Suprapubic skin (tissue), 4 donors: ENCODE data around the gene PGA5. TPM values are rescaled to one million over a fixed set of nuclear protein-coding genes. Genes with fewer than 3 reads are reported as not detected.
"Not testable (repeated sequence)": the region's sequence is repeated elsewhere in the genome, so short reads cannot be mapped to it uniquely, and the experiment has no call there.

Source experiments
- DNase-seq, 2 donors: peaks; one replicate each; pipeline ENCODE4 v3.0.0-alpha.2; 2019; ENCODE audit warnings: low spot score in 2 of 2
- H3K27ac ChIP-seq: fragments of 200-600 bp; sonication (generic); one replicate; pipeline ENCODE4 v1.5.1; 2019
- H3K27me3 ChIP-seq: fragments of 200-600 bp; sonication (generic); one replicate; pipeline ENCODE4 v1.5.1; 2019
- H3K36me3 ChIP-seq: fragments of 200-600 bp; sonication (generic); one replicate; pipeline ENCODE4 v1.5.1; 2019
- H3K4me1 ChIP-seq: fragments of 200-600 bp; sonication (generic); one replicate; pipeline ENCODE4 v1.5.1; 2019
- H3K4me3 ChIP-seq: fragments of 200-600 bp; sonication (generic); one replicate; pipeline ENCODE4 v1.5.1; 2019; ENCODE audit warnings: mild to moderate bottlenecking
- H3K9me3 ChIP-seq: fragments of 200-600 bp; sonication (generic); one replicate; pipeline ENCODE4 v1.5.1; 2019
- CTCF ChIP-seq, 2 donors: fragments of 200-600 bp in 1 of 2; fragments of 450-650 bp in 1 of 2; sonication (generic) in 1 of 2; IDR thresholded peaks; one replicate each; pipeline ENCODE4 v1.5.1; 2016 to 2019; ENCODE audit warnings: antibody characterized with exemption in 2 of 2, mild to moderate bottlenecking in 1 of 2, moderate library complexity in 1 of 2
- EP300 ChIP-seq: sonication (generic); formaldehyde crosslinking; IDR thresholded peaks from one replicate; pipeline ENCODE4 v1.6.1; 2017; ENCODE audit warnings: antibody characterized with exemption
- POLR2A ChIP-seq, 2 donors: fragments of 450-650 bp; IDR thresholded peaks; one replicate each; pipeline ENCODE4 v1.6.1; 2017; ENCODE audit warnings: antibody characterized with exemption in 2 of 2, mild to moderate bottlenecking in 2 of 2, moderate library complexity in 2 of 2
- POLR2AphosphoS5 ChIP-seq, 3 donors: sonication (generic); formaldehyde crosslinking; IDR thresholded peaks; one replicate each; pipeline ENCODE4 v1.6.1; 2017; ENCODE audit warnings: antibody characterized with exemption in 3 of 3
- WGBS: methylation state at CpG from one replicate; pipeline ENCODE4 v1.1.5; 2018; 5-methylcytosine and 5-hydroxymethylcytosine counted together
- total RNA-seq, 4 donors: library from RNA; depleted of rRNA; stranded (reverse); fragments of >200 nt; gene quantifications; one replicate each; pipeline ENCODE4 v1.1.0, GENCODE V29; 2016

The PGA5 gene
- total RNA-seq: not detected

DNA sequence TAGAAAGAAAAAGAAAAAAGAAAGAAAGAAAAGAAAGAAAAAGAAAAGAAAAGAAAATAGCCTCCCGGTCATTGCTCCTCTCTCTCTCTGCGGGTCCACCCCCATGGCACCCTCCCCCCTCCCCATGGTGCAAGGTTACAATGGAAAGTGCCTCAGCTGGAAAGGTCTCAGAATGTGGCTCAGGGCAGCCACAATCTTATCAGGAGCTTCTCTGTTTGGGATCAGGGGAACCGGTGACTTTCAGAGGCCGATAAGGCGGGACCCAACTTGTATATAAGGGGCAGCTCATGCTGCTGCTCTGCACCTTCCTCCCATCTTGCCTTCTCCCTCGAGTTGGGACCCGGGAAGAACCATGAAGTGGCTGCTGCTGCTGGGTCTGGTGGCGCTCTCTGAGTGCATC lies at the start of gene PGA5:
PGA5 (plus strand) TSS at position 301 of the 400 bp plus-strand sequence; CDS start at position 353, 52 bp downstream.
- H3K9me3 ChIP-seq, H3K4me3 ChIP-seq, H3K27me3 ChIP-seq, H3K4me1 ChIP-seq, H3K36me3 ChIP-seq, DNase-seq, H3K27ac ChIP-seq: not testable (repeated sequence)
- no CpG with 5 or more reads among the region's 8 CpGs for WGBS

DNA sequence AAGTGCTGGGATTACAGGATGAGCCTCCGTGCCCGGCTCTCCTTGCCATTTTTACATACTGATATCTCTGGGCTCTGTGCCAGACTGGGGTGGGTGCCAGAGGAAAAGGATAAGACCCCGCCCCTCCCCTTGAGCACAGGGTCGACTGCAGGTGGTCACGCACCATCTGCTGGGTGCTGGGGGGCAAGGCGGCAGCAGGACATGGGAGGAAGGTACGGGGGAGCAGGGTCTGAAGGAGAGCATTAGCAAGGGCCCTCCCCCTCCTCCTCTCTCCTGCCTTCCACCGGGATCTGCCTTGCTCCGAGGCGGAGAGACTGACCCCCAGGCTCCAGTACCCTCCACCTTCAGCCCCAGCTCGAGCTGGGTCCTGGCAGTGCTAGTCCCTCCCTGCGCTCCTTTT lies 47.4 kb upstream of the PGA5 start:
- no peak for TF ChIP-seq EP300
- TF ChIP-seq POLR2AphosphoS5 (IDR thresholded peaks at IDR 0.05): no peak
- no peak for TF ChIP-seq POLR2A (IDR thresholded peaks at IDR 0.05)
- TF ChIP-seq CTCF (IDR thresholded peaks at IDR 0.05): no peak
- DNase-seq: no peak
- no peaks in the 10 kb centered on the region for H3K9me3 ChIP-seq
- H3K4me3 ChIP-seq: no peak overlapping the region
- H3K27ac ChIP-seq: no peak overlapping the region
- peaks cover 10% of the 10 kb centered on the region for H3K27me3 ChIP-seq
- 19% methylated on average over 12 of the region's 12 CpGs for WGBS
- no peaks in the 10 kb centered on the region for H3K36me3 ChIP-seq
- no peaks in the 10 kb centered on the region for H3K4me1 ChIP-seq

DNA sequence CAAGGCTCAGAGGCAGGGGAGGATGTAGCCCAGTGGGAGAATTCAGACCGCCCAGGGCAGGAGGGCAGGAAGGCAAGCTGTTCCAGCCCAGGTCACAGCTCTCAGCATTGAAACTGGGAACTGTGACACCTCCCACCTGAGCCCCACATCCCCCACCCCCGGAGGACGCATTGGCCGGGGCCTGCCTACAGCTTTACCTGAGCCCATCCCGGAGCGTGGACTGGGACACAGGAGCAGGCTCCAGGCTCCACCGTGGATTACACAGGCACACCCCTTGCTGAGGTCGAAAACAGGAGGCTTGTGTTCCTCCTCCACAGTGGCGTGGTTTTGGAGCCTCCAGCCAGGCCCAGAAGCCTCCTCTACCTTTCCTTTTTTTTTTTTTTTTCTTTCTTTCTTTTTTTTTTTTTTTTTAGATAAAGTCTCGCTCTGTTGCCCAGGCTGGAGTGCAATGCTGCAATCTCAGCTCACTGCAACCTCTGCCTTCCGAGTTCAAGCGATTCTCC lies 46.8 kb upstream of the PGA5 start:
- Histone ChIP-seq H3K27me3 (peaks cover 6% of the 10 kb centered on the region), H3K4me1 (no peaks in the 10 kb centered on the region), H3K4me3 (no peak overlapping the region), H3K36me3 (no peaks in the 10 kb centered on the region), H3K27ac (no peak overlapping the region), H3K9me3 (no peaks in the 10 kb centered on the region)
- WGBS: 47% methylated on average over 9 of the region's 12 CpGs
- TF ChIP-seq POLR2AphosphoS5 (IDR thresholded peaks at IDR 0.05): no peak
- TF ChIP-seq POLR2A (IDR thresholded peaks at IDR 0.05): no peak
- TF ChIP-seq CTCF (IDR thresholded peaks at IDR 0.05): no peak
- no peak for TF ChIP-seq EP300
- DNase-seq: no peak

DNA sequence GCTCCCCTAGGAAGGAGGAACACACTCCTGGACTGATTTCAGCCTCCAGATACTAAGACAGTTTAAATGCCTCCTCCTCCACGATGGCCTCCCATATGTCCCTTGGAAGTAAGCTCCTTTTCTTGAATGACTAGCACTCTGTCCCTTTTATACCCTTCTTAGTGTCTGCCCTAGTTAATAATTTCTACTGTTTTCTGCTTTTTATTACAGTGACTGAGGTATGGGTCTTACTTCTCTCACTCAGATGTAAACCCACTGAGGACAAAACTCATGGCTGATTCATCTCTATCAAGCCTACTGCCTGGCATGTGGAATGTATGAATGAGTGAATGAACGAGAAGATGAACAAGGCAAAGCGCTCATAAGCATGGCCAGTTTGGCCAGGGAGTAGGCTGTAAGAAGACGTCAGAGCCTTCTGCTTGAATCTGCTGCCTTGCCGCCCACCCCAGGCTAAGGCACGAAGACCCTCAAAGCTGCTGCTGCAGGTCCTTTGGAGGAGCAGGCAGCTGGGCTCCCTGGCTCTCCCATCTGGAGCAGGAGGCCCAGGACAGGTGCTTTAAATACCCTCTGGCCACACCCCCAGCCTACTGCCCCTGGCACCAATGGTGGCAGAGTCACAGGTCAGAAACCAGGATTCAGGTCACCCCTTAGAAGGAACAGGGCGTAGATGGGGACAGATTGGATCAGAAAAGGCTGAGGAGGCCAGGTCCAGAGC lies 45.8 kb upstream of the PGA5 start:
- 72% methylated on average over 7 of the region's 7 CpGs for WGBS
- DNase-seq: no peak
- Histone ChIP-seq H3K4me1 (no peaks in the 10 kb centered on the region), H3K9me3 (no peaks in the 10 kb centered on the region), H3K4me3 (no peak overlapping the region), H3K36me3 (no peaks in the 10 kb centered on the region), H3K27me3 (peaks cover 6% of the 10 kb centered on the region), H3K27ac (no peak overlapping the region)
- no peak for TF ChIP-seq POLR2A (IDR thresholded peaks at IDR 0.05)
- no peak for TF ChIP-seq POLR2AphosphoS5 (IDR thresholded peaks at IDR 0.05)
- no peak for TF ChIP-seq CTCF (IDR thresholded peaks at IDR 0.05)
- no peak for TF ChIP-seq EP300

- Histone ChIP-seq H3K4me3 (no peak overlapping the region), H3K27me3 (peaks cover 6% of the 10 kb centered on the region), H3K4me1 (no peaks in the 10 kb centered on the region), H3K9me3 (no peaks in the 10 kb centered on the region), H3K36me3 (no peaks in the 10 kb centered on the region), H3K27ac (no peak overlapping the region)
- TF ChIP-seq CTCF (IDR thresholded peaks at IDR 0.05): no peak
- no peak for TF ChIP-seq EP300
- no peak for TF ChIP-seq POLR2AphosphoS5 (IDR thresholded peaks at IDR 0.05)
- no peak for TF ChIP-seq POLR2A (IDR thresholded peaks at IDR 0.05)
- 86% methylated on average over 7 of the region's 7 CpGs for WGBS
- DNase-seq: no peak
Measured at GRCh38 chr11:61195719-61196118, 45.3 kb upstream of the PGA5 start.
